Body of pancreas (tissue), 4 donors: Measurements from ENCODE around the gene MLLT10. TPM values are rescaled to one million over a fixed set of nuclear protein-coding genes. Genes with fewer than 3 reads are reported as not detected.

ENCODE experiments used
- ATAC-seq: fragments of 150-250 bp; one replicate; pipeline ENCODE4 v1.9.1; 2016
- DNase-seq, 4 donors: peaks; one replicate each; pipeline ENCODE4 v3.0.0-alpha.2; 2019
- H3K27ac ChIP-seq, 4 donors: fragments of 200-600 bp; sonication (generic); 1 replicate in 3 of 4; 2 replicates in 1 of 4; pipeline versions ENCODE4 v1.5.1 to v1.6.1; 2016 to 2019; ENCODE audit warnings: mild to moderate bottlenecking in 1 of 4, mixed read lengths in 1 of 4, moderate library complexity in 1 of 4
- H3K27me3 ChIP-seq, 2 donors: fragments of 200-600 bp; sonication (generic); one replicate each; pipeline ENCODE4 v1.6.0; 2016; ENCODE audit warnings: mild to moderate bottlenecking in 1 of 2
- H3K36me3 ChIP-seq, 2 donors: fragments of 200-600 bp; sonication (generic); replicated peaks in 1 of 2; 2 replicates each; pipeline ENCODE4 v1.5.1; 2016; ENCODE audit warnings: low read depth in 2 of 2; ENCODE audit not compliant: insufficient read depth in 1 of 2
- H3K4me1 ChIP-seq: fragments of 200-600 bp; sonication (generic); one replicate; pipeline ENCODE4 v1.6.0; 2016
- H3K4me3 ChIP-seq, 2 donors: fragments of 200-600 bp; sonication (generic); 1 replicate in 1 of 2; 2 replicates in 1 of 2; pipeline ENCODE4 v1.5.1; 2016 to 2019
- H3K9me3 ChIP-seq, 3 donors: fragments of 200-600 bp; sonication (generic); 1 replicate in 2 of 3; 2 replicates in 1 of 3; pipeline ENCODE4 v1.5.1; 2016
- POLR2A ChIP-seq, 3 donors: fragments of 450-650 bp; IDR thresholded peaks; one replicate each; pipeline ENCODE4 v1.6.1; 2016; ENCODE audit warnings: antibody characterized with exemption in 3 of 3, mild to moderate bottlenecking in 2 of 3
- WGBS, 2 donors: methylation state at CpG; one replicate each; pipeline ENCODE4 v1.1.5; 2017; 5-methylcytosine and 5-hydroxymethylcytosine counted together
- intact Hi-C: fragments of 100-400 bp; cut with DNase I; formaldehyde crosslinking; loops from one replicate; pipeline ENCODE4 v1.15.1; 2023
- total RNA-seq, 2 donors: library from RNA; depleted of rRNA; stranded (reverse); fragments of >200 nt; gene quantifications; one replicate each; pipeline ENCODE4 v1.1.0, GENCODE V29; 2016
- TF ChIP-seq, protein P1 (sequence below), 7 experiments: fragments of 450-650 bp in 4 of 7; fragments of 200-600 bp in 3 of 7; sonication (generic) in 3 of 7; IDR thresholded peaks; one replicate each; pipeline ENCODE4 v1.5.1; 2016 to 2019; ENCODE audit warnings: antibody characterized with exemption in 7 of 7

MLLT10 gene
- total RNA-seq, 2 donors from 2014 or later, result 23.7 to 30.1 TPM

DNA sequence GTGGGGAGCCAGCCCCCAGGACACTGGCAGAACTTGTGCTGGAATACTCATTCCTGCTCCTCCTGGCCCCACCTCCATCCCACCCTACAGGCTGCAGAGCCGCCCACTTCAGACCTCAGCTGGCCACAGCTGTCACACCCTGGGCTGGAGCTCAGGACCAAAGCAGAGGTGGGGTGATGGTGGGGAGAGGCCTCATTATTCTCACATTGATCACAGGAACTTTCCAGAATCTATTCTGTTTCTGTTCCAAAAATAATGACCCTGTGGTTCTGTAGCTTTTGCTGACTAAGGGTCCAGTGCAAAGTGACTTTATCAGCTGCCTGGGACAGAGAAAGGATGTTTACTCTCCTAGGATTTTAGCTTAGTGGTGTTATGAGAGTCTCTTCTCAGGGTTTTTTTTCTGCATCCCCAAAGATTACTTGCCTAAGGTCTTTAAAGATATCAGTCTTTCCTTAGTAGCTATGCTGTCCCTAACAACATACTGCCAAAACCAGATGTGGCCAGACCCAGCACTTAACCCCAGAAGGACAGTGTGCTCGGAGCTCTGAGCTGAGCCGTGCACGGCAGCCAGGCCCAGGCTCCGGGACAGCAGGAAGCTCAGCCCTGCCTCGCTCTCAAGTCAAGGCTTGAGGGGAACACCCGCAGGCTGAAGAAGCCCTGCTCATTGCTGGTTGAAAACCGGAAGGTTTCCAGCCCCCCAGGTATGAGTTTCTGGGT lies 223.3 kb downstream of the MLLT10 start:
- Histone ChIP-seq H3K36me3 (peaks cover 0 to 3% of the 10 kb centered on the region in 2 donors), H3K27ac (no peak overlapping the region), H3K27me3 (no peaks in the 10 kb centered on the region), H3K9me3 (no peaks in the 10 kb centered on the region), H3K4me3 (no peak overlapping the region), H3K4me1 (no peaks in the 10 kb centered on the region)
- DNase-seq (no peak), ATAC-seq (no peak)
- WGBS, 2 donors, result 78 to 98% methylated on average over 5 to 8 of the region's 8 CpGs
- no peak for TF ChIP-seq POLR2A (IDR thresholded peaks at IDR 0.05)
- TF ChIP-seq, protein P1, sequence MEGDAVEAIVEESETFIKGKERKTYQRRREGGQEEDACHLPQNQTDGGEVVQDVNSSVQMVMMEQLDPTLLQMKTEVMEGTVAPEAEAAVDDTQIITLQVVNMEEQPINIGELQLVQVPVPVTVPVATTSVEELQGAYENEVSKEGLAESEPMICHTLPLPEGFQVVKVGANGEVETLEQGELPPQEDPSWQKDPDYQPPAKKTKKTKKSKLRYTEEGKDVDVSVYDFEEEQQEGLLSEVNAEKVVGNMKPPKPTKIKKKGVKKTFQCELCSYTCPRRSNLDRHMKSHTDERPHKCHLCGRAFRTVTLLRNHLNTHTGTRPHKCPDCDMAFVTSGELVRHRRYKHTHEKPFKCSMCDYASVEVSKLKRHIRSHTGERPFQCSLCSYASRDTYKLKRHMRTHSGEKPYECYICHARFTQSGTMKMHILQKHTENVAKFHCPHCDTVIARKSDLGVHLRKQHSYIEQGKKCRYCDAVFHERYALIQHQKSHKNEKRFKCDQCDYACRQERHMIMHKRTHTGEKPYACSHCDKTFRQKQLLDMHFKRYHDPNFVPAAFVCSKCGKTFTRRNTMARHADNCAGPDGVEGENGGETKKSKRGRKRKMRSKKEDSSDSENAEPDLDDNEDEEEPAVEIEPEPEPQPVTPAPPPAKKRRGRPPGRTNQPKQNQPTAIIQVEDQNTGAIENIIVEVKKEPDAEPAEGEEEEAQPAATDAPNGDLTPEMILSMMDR (IDR thresholded peaks at IDR 0.05), result no peak
- intact Hi-C loops, result no loop called here

GRCh38 chr10:21758239-21758638 lies 224.2 kb downstream of the MLLT10 start:
- intact Hi-C loops, result no loop called here
- TF ChIP-seq, protein P1 (IDR thresholded peaks at IDR 0.05), result no peak
- TF ChIP-seq POLR2A (IDR thresholded peaks at IDR 0.05), result no peak
- Histone ChIP-seq H3K9me3 (no peaks in the 10 kb centered on the region), H3K4me1 (no peaks in the 10 kb centered on the region), H3K27ac (no peak overlapping the region), H3K27me3 (no peaks in the 10 kb centered on the region), H3K4me3 (no peak overlapping the region), H3K36me3 (peaks cover 0 to 3% of the 10 kb centered on the region in 2 donors)
- ATAC-seq (no peak), DNase-seq (no peak)
- WGBS, 2 donors, result 89% methylated on average over 11 to 14 of the region's 14 CpGs

- DNase-seq (no peak), ATAC-seq (no peak)
- 92 to 95% methylated on average over 7 of the region's 7 CpGs for WGBS, 2 donors
- H3K4me1 ChIP-seq, result no peaks in the 10 kb centered on the region
- no peaks in the 10 kb centered on the region for H3K9me3 ChIP-seq
- intact Hi-C loops, result no loop called here
- no peak overlapping the region for H3K4me3 ChIP-seq
- no peak overlapping the region for H3K27ac ChIP-seq
- no peaks in the 10 kb centered on the region for H3K27me3 ChIP-seq
- H3K36me3 ChIP-seq, result peaks cover 0 to 3% of the 10 kb centered on the region in 2 donors
- no peak for TF ChIP-seq POLR2A (IDR thresholded peaks at IDR 0.05)
- TF ChIP-seq, protein P1 (IDR thresholded peaks at IDR 0.05), result no peak
Observed at GRCh38 chr10:21758696-21759095, 224.7 kb downstream of the MLLT10 start.

DNA sequence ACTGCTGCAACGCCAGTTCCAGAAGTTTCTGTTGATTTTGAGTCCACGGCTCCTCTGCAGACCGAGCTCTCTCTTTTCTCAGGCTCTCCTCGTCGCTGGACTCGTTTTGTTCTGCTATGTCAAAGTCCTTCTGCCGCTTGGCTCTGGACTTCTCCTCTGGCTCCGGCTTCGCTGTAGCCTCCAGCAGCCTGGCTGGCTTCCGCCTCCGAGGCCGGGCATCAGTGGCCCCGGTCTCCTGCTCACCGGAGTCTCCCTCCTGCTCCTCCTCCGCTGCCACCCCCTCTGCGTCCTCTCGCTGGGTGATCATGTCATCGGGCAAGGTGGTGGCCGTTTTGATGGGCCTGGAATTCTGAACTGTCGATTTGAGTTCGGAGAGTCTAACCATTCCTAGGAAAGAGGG lies 225.2 kb downstream of the MLLT10 start:
- TF ChIP-seq, protein P1 (IDR thresholded peaks at IDR 0.05), result no peak
- no peak for TF ChIP-seq POLR2A (IDR thresholded peaks at IDR 0.05)
- H3K9me3 ChIP-seq, result no peaks in the 10 kb centered on the region
- no peak overlapping the region for H3K4me3 ChIP-seq
- H3K27me3 ChIP-seq, result no peaks in the 10 kb centered on the region
- 90 to 97% methylated on average over 21 of the region's 21 CpGs for WGBS, 2 donors
- DNase-seq (no peak), ATAC-seq (no peak)
- no peak overlapping the region for H3K27ac ChIP-seq
- intact Hi-C loops, result no loop called here
- H3K36me3 ChIP-seq, result peaks cover 0 to 3% of the 10 kb centered on the region in 2 donors
- H3K4me1 ChIP-seq, result no peaks in the 10 kb centered on the region

DNA sequence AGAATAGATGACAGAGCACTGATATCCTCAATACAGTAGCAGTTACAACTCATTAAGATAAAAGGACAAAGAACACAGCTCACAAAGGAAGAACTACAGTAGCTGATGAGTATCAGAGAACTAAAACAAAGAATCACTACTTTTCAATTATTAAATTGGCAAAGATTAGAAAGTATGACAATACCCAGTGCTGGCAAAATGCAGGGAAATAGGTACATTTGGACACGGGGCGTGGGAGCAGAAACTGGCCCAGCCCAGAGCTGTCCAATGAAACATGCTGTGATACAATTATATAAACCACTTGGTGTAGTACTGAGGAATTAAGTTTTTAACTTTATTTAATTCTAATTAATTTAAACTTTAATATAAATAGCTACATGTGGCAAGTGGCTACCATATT lies 226.3 kb downstream of the MLLT10 start:
- intact Hi-C loops, result no loop called here
- no peak for ATAC-seq

More for the DNA sequence above, 226.3 kb downstream of the MLLT10 start:
- Histone ChIP-seq H3K36me3 (peaks cover 0 to 3% of the 10 kb centered on the region in 2 donors), H3K27me3 (no peaks in the 10 kb centered on the region), H3K9me3 (no peaks in the 10 kb centered on the region), H3K4me3 (no peak overlapping the region), H3K27ac (no peak overlapping the region), H3K4me1 (no peaks in the 10 kb centered on the region)
- DNase-seq, result no peak
- 94% methylated on average over 2 of the region's 2 CpGs for WGBS, 2 donors
- TF ChIP-seq, protein P1 (IDR thresholded peaks at IDR 0.05), result no peak
- no peak for TF ChIP-seq POLR2A (IDR thresholded peaks at IDR 0.05)
